Stimulated activated CD8-positive, alpha-beta memory T cell treated with anti-CD3 and anti-CD28 coated beads, Interleukin-12 subunit alpha, Interleukin-12 subunit beta, amount 100 ng/mL, for 24 hours (primary cell): ENCODE results near the gene LARP1B.
"Not testable (repeated sequence)": the region's sequence is repeated elsewhere in the genome, so short reads cannot be mapped to it uniquely, and the experiment has no call there.

ENCODE experiments used
- DNase-seq: peaks from one replicate; pipeline ENCODE4 v3.0.0-alpha.2; 2020; ENCODE audit errors: extremely low read depth

Gene LARP1B

GRCh38 chr4:128225148-128225547 lies 164.0 kb downstream of the LARP1B start:
- no peak for DNase-seq

- DNase-seq, result no peak
These were observed 167.0 kb downstream of the LARP1B start for GRCh38 chr4:128227991-128228571.

- no peak for DNase-seq
These were observed 168.0 kb downstream of the LARP1B start for GRCh38 chr4:128228845-128229795.

- no peak for DNase-seq
These were observed 171.6 kb downstream of the LARP1B start for GRCh38 chr4:128232719-128233118.

- no peak for DNase-seq
These were observed 173.7 kb downstream of the LARP1B start for GRCh38 chr4:128234836-128235235.

GRCh38 chr4:128241019-128241418 lies 179.9 kb downstream of the LARP1B start:
- no peak for DNase-seq

- no peak for DNase-seq
These were observed 180.4 kb downstream of the LARP1B start for GRCh38 chr4:128241425-128241913.

GRCh38 chr4:128241981-128242380 lies 180.9 kb downstream of the LARP1B start:
- DNase-seq, result no peak

- DNase-seq, result no peak
These were observed 181.5 kb downstream of the LARP1B start for GRCh38 chr4:128242601-128243000.

GRCh38 chr4:128244379-128244778 lies 183.3 kb downstream of the LARP1B start:
- no peak for DNase-seq

- DNase-seq, result not testable (repeated sequence)
These were observed 184.3 kb downstream of the LARP1B start for GRCh38 chr4:128245391-128245790.

- no peak for DNase-seq
These were observed 186.8 kb downstream of the LARP1B start for GRCh38 chr4:128247906-128248305.

GRCh38 chr4:128249787-128250668 lies 188.9 kb downstream of the LARP1B start:
- no peak for DNase-seq

GRCh38 chr4:128255906-128256305 lies 194.8 kb downstream of the LARP1B start:
- DNase-seq, result no peak

- DNase-seq, result no peak
These were observed 195.4 kb downstream of the LARP1B start for GRCh38 chr4:128256539-128256938.

GRCh38 chr4:128258166-128258565 lies 197.1 kb downstream of the LARP1B start:
- DNase-seq, result not testable (repeated sequence)

- not testable (repeated sequence) for DNase-seq
These were observed 198.8 kb downstream of the LARP1B start for GRCh38 chr4:128259889-128260288.
